ENCODE results near the gene PCDHA3. TPM values are rescaled to one million over a fixed set of nuclear protein-coding genes. Genes with fewer than 3 reads are reported as not detected.
"Not testable (repeated sequence)": the region's sequence is repeated elsewhere in the genome, so short reads cannot be mapped to it uniquely, and the experiment has no call there.

PCDHA3 gene
- total and polyA plus RNA-seq, 10 donors: 0.03 to 2.3 (median 0.49) TPM; not detected in 2

- 79 to 86% (median 81%) methylated on average over 1 of the region's 1 CpG for WGBS, 5 donors
- Histone ChIP-seq H3K9me3 (peaks cover 12 to 100% (median 99%) of the 10 kb centered on the region in 8 donors), H3K27ac (no peak overlapping the region), H3K4me1 (no peaks in the 10 kb centered on the region), H3K4me3 (no peak overlapping the region), H3K27me3 (replicated peaks in 1 of 7) (peaks cover 0 to 21% (median 0%) of the 10 kb centered on the region in 7 donors), H3K36me3 (no peaks in the 10 kb centered on the region)
- TF ChIP-seq CTCF (IDR thresholded peaks at IDR 0.05 in 8 of 11, conservative IDR thresholded peaks at IDR 0.05 in 3 of 11) (no peak), POLR2AphosphoS5 (IDR thresholded peaks at IDR 0.05) (no peak), POLR2A (IDR thresholded peaks at IDR 0.05) (no peak)
- intact Hi-C loops (cut with DNase I; ENCODE audit: low total_unique reads): no loop called here
- no peak for DNase-seq
Measured at GRCh38 chr5:140780512-140780911, 20.3 kb upstream of the PCDHA3 start.

GRCh38 chr5:140785905-140786686 lies 14.8 kb upstream of the PCDHA3 start, which contains the start of gene PCDHA1:
Gene PCDHA1, plus strand, starts transcription at chr5:140786140.
- no peak for DNase-seq
- intact Hi-C loops (cut with DNase I; ENCODE audit: low total_unique reads): no loop called here
- Histone ChIP-seq H3K27ac (no peak within 1 kb of the TSS), H3K4me1 (no peaks in the 10 kb centered on the region), H3K36me3 (no peaks in the 10 kb centered on the region), H3K4me3 (peak within 1 kb of the TSS in 1 of 8 donors; percentile 18), H3K27me3 (replicated peaks in 1 of 7) (peaks cover 0 to 70% (median 0%) of the 10 kb centered on the region in 7 donors), H3K9me3 (peaks cover 3 to 100% (median 98%) of the 10 kb centered on the region in 8 donors)
- WGBS, 5 donors: 19 to 49% (median 24%) methylated on average over 24 to 29 of the region's 29 CpGs
- no peak for TF ChIP-seq CTCF (IDR thresholded peaks at IDR 0.05 in 8 of 11, conservative IDR thresholded peaks at IDR 0.05 in 3 of 11)
- TF ChIP-seq POLR2AphosphoS5 (IDR thresholded peaks at IDR 0.05): no peak
- TF ChIP-seq POLR2A (IDR thresholded peaks at IDR 0.05): no peak

- Histone ChIP-seq H3K27me3 (replicated peaks in 1 of 7) (peaks cover 0 to 79% (median 0%) of the 10 kb centered on the region in 7 donors), H3K9me3 (peaks cover 3 to 100% (median 98%) of the 10 kb centered on the region in 8 donors)
- DNase-seq: peak; percentile 51
- WGBS, 5 donors: 42 to 71% (median 53%) methylated on average over 37 to 44 of the region's 44 CpGs
- H3K4me3 ChIP-seq; H3K27ac ChIP-seq; H3K36me3 ChIP-seq; intact Hi-C loops (cut with DNase I; ENCODE audit: low total_unique reads); H3K4me1 ChIP-seq: not testable (repeated sequence)
Measured at GRCh38 chr5:140787422-140787821, 13.4 kb upstream of the PCDHA3 start.

- Histone ChIP-seq H3K9me3 (peaks cover 3 to 100% (median 98%) of the 10 kb centered on the region in 8 donors), H3K4me3 (peak overlapping the region in 1 of 8 donors; percentile 9), H3K27me3 (replicated peaks in 1 of 7) (peaks cover 0 to 80% (median 0%) of the 10 kb centered on the region in 7 donors)
- H3K27ac ChIP-seq; intact Hi-C loops (cut with DNase I; ENCODE audit: low total_unique reads); H3K36me3 ChIP-seq; H3K4me1 ChIP-seq: not testable (repeated sequence)
- WGBS, 5 donors: 42 to 63% (median 53%) methylated on average over 27 to 70 of the region's 70 CpGs
- DNase-seq: peak; percentile 53
Measured at GRCh38 chr5:140787849-140788504, 12.9 kb upstream of the PCDHA3 start.

- Histone ChIP-seq H3K4me3 (no peak overlapping the region), H3K27me3 (replicated peaks in 1 of 7) (peaks cover 0 to 87% (median 0%) of the 10 kb centered on the region in 7 donors), H3K36me3 (no peaks in the 10 kb centered on the region), H3K27ac (no peak overlapping the region), H3K4me1 (no peaks in the 10 kb centered on the region), H3K9me3 (peaks cover 0 to 100% (median 98%) of the 10 kb centered on the region in 8 donors)
- TF ChIP-seq CTCF (IDR thresholded peaks at IDR 0.05 in 8 of 11, conservative IDR thresholded peaks at IDR 0.05 in 3 of 11) (no peak), POLR2AphosphoS5 (IDR thresholded peaks at IDR 0.05) (no peak), POLR2A (IDR thresholded peaks at IDR 0.05) (no peak)
- intact Hi-C loops (cut with DNase I; ENCODE audit: low total_unique reads): no loop called here
- no peak for DNase-seq
- WGBS, 5 donors: 22 to 46% (median 43%) methylated on average over 2 of the region's 2 CpGs
Measured at GRCh38 chr5:140791089-140791488, 9.8 kb upstream of the PCDHA3 start.

All from spleen (tissue), 11 donors.